Fibroblast of peridontal ligament (primary cell): Measurements from ENCODE around the gene OLFM3.

ENCODE experiments used
- DNase-seq: peaks from one replicate; pipeline ENCODE4 v3.0.0-alpha.2; 2010; ENCODE audit errors: extremely low read depth

Gene OLFM3

GRCh38 chr1:101847626-101848025 lies 149.1 kb downstream of the OLFM3 start:
- no peak for DNase-seq

- no peak for DNase-seq
Measured at GRCh38 chr1:101846820-101847219, 149.9 kb downstream of the OLFM3 start.

GRCh38 chr1:101843160-101843559 lies 153.6 kb downstream of the OLFM3 start:
- DNase-seq: no peak

GRCh38 chr1:101841824-101842223 lies 154.9 kb downstream of the OLFM3 start:
- DNase-seq: no peak

- DNase-seq: no peak
Measured at GRCh38 chr1:101835988-101836387, 160.7 kb downstream of the OLFM3 start.

GRCh38 chr1:101833312-101833711 lies 163.4 kb downstream of the OLFM3 start:
- DNase-seq: no peak

- no peak for DNase-seq
Measured at GRCh38 chr1:101826416-101826815, 170.3 kb downstream of the OLFM3 start.

- DNase-seq: peak; percentile 25
Measured at GRCh38 chr1:101820071-101820470, 176.7 kb downstream of the OLFM3 start.

- DNase-seq: no peak
Measured at GRCh38 chr1:101816262-101816661, 180.5 kb downstream of the OLFM3 start.

- DNase-seq: no peak
Measured at GRCh38 chr1:101798417-101798816, 198.3 kb downstream of the OLFM3 start.

- no peak for DNase-seq
Measured at GRCh38 chr1:101797722-101798121, 199.0 kb downstream of the OLFM3 start.

- DNase-seq: no peak
Measured at GRCh38 chr1:101781201-101781831, 215.4 kb downstream of the OLFM3 start.

GRCh38 chr1:101769520-101769919 lies 227.2 kb downstream of the OLFM3 start:
- DNase-seq: peak; percentile 1

GRCh38 chr1:101757985-101758384 lies 238.7 kb downstream of the OLFM3 start:
- no peak for DNase-seq

GRCh38 chr1:101756411-101756810 lies 240.3 kb downstream of the OLFM3 start:
- DNase-seq: no peak
